Cardiac fibroblast (primary cell): ENCODE data around the gene SHTN1.

Experiments used
- DNase-seq, 2 donors: peaks; one replicate each; pipeline versions ENCODE4 v3.0.0 to v3.0.0-alpha.2; 2010; ENCODE audit warnings: low read depth in 2 of 2
- H3K4me3 ChIP-seq, 2 donors: replicated peaks in 1 of 2; 1 replicate in 1 of 2; 2 replicates in 1 of 2; pipeline ENCODE4 v1.5.1; 2011; ENCODE audit warnings: low read depth in 2 of 2, low read length in 2 of 2, mild to moderate bottlenecking in 2 of 2, moderate library complexity in 1 of 2
- TF ChIP-seq, protein P1 (sequence below): IDR thresholded peaks from one replicate; pipeline ENCODE4 v1.5.1; 2011; ENCODE audit warnings: low read depth, mild to moderate bottlenecking, low read length, inconsistent platforms

The SHTN1 gene

GRCh38 chr10:116886772-116887171 is 118.2 kb downstream of the SHTN1 start:
- DNase-seq: no peak
- no peak overlapping the region for H3K4me3 ChIP-seq
- TF ChIP-seq, protein P1, sequence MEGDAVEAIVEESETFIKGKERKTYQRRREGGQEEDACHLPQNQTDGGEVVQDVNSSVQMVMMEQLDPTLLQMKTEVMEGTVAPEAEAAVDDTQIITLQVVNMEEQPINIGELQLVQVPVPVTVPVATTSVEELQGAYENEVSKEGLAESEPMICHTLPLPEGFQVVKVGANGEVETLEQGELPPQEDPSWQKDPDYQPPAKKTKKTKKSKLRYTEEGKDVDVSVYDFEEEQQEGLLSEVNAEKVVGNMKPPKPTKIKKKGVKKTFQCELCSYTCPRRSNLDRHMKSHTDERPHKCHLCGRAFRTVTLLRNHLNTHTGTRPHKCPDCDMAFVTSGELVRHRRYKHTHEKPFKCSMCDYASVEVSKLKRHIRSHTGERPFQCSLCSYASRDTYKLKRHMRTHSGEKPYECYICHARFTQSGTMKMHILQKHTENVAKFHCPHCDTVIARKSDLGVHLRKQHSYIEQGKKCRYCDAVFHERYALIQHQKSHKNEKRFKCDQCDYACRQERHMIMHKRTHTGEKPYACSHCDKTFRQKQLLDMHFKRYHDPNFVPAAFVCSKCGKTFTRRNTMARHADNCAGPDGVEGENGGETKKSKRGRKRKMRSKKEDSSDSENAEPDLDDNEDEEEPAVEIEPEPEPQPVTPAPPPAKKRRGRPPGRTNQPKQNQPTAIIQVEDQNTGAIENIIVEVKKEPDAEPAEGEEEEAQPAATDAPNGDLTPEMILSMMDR: no peak

GRCh38 chr10:116882639-116883038 is 122.3 kb downstream of the SHTN1 start:
- TF ChIP-seq, protein P1: no peak
- no peak overlapping the region for H3K4me3 ChIP-seq

GRCh38 chr10:116880716-116881482 is 124.1 kb downstream of the SHTN1 start:
- TF ChIP-seq, protein P1: no peak
- DNase-seq: peak in 1 of 2 donors; percentile 5
- H3K4me3 ChIP-seq: no peak overlapping the region

More at GRCh38 chr10:116882639-116883038, 122.3 kb downstream of the SHTN1 start:
- DNase-seq: no peak

DNA sequence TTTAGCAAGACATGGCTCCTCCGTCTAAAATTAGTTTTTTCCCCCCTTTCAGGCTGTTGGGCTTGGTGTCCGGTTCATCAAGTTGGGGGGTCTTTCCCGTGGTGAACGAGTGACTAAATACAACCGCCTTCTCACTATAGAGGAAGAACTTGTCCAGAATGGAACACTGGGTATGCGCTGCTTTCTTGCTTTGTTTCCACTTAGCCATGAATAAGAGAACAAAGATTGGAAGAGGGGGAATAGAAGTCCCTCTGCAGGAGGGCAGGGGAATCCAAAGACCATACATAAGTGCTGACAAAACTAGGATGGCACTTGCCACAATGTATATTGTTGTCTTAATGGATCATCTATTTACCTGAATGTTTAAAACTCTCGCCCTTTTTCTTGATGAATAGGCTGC is 125.2 kb downstream of the SHTN1 start:
- H3K4me3 ChIP-seq: no peak overlapping the region
- DNase-seq: no peak
- TF ChIP-seq, protein P1: no peak

- TF ChIP-seq, protein P1: no peak
- DNase-seq: no peak
- H3K4me3 ChIP-seq: no peak overlapping the region
Observed at GRCh38 chr10:116878123-116878522, 126.9 kb downstream of the SHTN1 start.

DNA sequence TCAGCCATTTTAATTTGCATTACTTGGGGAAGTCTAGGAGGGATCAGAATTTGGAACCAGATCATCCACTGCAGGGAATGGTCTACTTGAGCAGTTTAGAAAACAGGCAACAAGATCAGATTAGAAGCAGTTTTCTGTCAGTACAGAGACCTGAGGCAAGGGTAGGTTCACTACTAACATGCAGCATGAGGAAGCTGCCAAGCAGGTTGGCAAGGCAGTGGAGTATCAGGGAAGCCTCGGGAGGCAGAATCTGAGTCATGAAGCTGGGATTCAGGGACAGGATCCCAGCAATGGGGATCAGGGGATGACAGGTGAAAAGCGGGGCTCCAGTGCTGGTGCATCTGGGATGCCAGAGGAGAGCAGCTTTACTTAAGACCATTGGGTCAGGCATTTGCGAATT is 127.6 kb downstream of the SHTN1 start:
- DNase-seq: no peak
- TF ChIP-seq, protein P1: no peak
- H3K4me3 ChIP-seq: no peak overlapping the region
